SIG-M5 (cell line): ENCODE data around the gene CTNNA2.

Source experiments
- DNase-seq: peaks from one replicate; lab custom pipeline; 2025; lab: John Stamatoyannopoulos, UW

The CTNNA2 gene

DNA sequence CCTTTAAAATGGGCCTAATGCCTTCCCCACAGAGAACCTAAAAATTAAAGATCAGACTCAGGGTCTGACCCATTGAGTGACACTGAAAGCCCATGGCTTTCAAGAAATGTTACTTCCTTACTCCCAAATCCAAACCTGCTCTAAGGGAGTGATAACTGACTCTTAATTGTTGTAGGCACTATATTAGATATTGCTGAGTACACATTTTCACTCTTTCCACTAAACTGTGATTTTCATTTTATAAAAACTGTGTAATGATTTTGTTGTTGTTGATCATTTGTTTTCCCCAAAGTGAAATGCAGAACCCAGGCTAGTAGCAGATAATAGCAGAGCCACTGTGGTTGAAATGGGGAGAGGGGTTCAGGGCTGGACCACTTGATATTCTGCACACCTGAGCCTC lies 704.6 kb downstream of the CTNNA2 start:
- DNase-seq: no peak

- no peak for DNase-seq
These were observed 709.8 kb downstream of the CTNNA2 start for GRCh38 chr2:80222644-80223043.

- no peak for DNase-seq
These were observed 718.6 kb downstream of the CTNNA2 start for GRCh38 chr2:80231421-80231820.

GRCh38 chr2:80233333-80233732 lies 720.5 kb downstream of the CTNNA2 start:
- DNase-seq: no peak

GRCh38 chr2:80238692-80239469 lies 726.0 kb downstream of the CTNNA2 start:
- DNase-seq: no peak

DNA sequence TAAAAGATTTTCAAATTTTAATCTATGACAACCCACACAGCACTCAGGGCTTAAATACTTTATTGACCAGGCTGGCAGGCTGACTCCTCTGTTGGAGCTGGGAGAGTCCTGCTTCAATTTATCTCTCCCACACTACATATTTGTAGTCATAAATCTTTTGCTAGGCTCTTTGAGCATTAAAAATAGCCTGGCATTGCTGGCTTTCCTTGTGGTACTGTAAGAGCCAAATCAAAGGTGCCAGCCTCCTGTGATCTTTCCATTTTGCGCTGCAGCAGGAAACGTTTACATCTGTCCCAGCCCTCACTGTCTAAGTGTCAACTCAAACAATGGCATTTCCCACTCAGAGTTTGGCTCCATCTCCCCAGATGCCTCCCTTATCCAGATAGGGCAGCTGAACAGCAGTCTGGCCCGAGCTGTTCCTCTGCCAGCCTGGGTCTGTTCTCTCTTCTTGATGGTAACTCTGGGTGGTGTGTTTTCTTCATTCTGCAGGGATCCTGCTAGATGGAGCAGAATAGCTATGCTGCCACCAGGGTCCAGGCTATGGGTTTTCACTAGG lies 729.6 kb downstream of the CTNNA2 start:
- DNase-seq: no peak

DNA sequence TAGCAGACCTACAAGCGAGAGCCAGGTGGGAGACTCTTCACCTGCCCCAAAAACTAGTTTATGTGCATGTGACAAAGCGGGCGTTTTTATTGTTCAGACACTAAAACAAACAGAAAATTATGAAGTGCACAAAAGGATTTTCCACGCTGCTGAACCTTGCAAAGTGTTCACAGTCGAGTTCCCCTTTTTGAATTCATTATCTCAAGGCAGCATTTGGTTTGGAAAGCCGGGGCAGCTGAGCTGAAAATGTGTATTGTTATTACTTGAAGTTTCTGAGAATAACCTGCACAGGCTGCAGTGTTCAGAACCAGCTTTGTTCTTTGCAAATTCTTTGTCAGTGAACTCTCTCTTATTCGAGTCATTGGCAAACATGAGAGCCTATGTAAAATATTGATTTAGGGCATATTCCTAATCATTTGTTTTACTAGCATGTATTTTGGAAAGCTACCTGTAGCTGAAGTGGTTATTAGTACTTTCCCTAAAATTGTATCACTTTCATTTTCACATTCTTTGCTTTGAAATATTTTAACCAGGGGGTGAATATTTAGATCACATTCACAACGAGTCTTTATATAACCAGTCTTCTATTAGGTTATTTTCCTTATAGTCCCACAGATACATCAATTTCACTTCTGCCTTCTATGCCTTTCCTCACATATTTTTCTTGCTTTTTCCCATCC lies 732.2 kb downstream of the CTNNA2 start:
- no peak for DNase-seq

GRCh38 chr2:80246534-80246933 lies 733.7 kb downstream of the CTNNA2 start:
- no peak for DNase-seq

- no peak for DNase-seq
These were observed 734.5 kb downstream of the CTNNA2 start for GRCh38 chr2:80247339-80247738.

- DNase-seq: no peak
These were observed 735.3 kb downstream of the CTNNA2 start for GRCh38 chr2:80248146-80248545.

GRCh38 chr2:80252294-80252986 lies 739.6 kb downstream of the CTNNA2 start:
- no peak for DNase-seq

DNA sequence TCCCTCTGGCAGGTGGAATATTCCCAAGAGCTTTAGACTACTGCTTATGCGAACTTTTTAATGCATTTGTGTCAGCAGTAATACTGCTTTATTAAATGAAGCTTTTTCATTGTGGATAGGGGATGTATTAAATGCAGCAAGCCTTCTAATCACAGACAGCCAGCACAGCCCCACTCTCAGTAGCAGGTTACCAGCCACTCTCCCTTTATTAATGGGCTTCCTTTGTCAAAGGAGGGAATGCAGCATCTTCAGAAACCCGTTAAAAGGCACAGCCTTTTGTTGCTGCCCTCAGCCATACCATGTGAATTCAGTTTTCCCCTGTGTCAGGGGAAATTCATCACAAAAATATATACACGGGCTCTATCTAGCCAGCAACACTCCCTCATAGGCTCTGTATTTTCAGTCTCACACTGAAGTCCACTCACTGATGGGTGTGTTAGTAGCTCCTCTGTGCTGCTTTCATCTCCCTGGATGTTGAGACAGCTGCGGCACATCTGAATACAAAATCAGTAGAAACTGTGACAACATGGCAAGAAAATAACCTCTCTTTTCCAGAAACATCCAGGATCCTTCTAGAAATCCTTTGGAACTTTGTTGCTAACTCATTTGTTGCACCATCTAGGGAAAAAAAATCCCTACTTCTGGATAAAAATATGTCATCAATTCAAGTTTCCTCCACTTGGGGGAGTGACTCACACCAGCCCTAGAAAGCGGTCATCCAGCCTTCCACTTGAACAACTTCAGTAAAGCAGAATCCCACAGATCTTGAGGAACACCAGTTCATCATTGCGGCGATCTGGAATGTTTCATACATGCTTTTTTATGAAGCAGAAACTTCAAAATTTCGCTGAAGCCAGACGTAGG lies 743.3 kb downstream of the CTNNA2 start:
- DNase-seq: no peak

DNA sequence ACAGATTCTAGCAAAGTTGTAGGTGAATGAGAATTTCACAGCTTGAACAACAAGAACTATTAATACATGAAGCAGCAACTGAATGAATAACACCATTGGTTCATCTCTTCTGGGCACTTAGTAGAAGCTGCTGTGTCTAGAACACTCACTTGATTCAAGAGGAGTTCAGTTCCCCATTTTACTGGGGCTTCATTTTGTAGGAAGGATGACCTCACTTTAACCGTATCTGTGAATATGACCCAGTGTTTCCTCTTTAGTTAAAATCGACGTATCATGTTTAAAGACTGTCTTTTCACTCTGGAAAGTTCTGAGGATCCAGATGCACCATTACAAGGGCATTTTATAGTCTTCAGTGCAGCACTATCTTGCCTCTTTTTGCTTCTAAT lies 743.9 kb downstream of the CTNNA2 start:
- DNase-seq: no peak

DNA sequence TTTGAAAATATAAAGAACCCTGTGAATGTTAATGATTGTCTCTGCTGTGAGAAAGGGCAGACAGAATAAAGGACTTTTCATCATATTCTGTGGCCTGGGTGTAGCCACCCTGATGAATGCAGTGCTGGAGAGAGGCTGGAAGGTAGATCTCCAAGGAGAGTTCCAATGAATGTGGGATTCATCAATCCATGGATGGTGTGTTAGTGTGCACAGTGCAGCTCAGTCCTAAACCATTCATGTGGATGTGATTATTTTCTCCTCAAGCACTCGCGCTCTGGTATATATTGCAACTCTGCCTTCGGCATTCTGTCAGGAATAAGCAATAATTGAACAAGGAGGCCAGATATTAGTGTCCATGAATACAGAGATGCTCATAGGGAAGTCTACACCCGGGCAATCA lies 744.6 kb downstream of the CTNNA2 start:
- DNase-seq: no peak

GRCh38 chr2:80258341-80258740 lies 745.5 kb downstream of the CTNNA2 start:
- DNase-seq: no peak

GRCh38 chr2:80258793-80259192 lies 745.9 kb downstream of the CTNNA2 start:
- DNase-seq: no peak

GRCh38 chr2:80259292-80259691 lies 746.4 kb downstream of the CTNNA2 start:
- no peak for DNase-seq

- no peak for DNase-seq
These were observed 753.4 kb downstream of the CTNNA2 start for GRCh38 chr2:80266231-80266630.

DNA sequence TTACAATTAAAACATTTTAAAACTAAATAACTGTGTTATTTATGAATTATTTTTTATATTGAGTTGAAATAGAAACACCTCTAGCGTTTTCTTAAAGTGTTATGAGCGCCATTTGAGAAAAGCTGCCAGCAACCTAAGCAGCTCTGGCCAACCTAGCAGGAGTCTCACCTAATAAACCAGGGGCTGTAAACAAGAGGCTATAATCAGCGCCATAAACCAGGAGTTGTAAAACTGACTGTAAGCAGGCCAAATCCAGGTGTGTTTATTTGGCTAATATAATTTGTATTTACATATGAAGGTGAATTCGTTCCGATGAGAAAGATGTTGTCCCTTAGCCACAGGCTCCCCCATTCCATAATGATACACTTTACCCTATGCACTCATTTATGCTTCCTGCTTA lies 757.0 kb downstream of the CTNNA2 start:
- DNase-seq: no peak

DNA sequence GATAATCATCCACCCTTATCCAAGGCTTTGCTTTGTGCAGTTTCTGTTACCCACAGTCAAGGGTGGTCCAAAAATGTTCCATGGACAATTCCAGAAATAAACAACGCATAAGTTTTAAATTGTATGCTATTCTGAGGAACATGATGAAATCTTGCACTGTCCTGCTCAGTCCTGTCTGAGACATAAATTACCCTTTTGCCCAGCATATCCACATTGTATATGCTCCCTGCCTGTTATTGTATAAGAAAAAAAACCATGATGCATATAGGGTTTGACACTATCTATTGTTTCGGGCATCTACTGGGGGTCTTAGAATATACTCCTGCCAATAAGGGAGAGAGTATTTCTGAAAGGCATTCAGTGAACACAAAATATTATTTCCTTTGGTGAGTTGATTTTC lies 767.7 kb downstream of the CTNNA2 start:
- DNase-seq: no peak

GRCh38 chr2:80281049-80281448 lies 768.2 kb downstream of the CTNNA2 start:
- no peak for DNase-seq

DNA sequence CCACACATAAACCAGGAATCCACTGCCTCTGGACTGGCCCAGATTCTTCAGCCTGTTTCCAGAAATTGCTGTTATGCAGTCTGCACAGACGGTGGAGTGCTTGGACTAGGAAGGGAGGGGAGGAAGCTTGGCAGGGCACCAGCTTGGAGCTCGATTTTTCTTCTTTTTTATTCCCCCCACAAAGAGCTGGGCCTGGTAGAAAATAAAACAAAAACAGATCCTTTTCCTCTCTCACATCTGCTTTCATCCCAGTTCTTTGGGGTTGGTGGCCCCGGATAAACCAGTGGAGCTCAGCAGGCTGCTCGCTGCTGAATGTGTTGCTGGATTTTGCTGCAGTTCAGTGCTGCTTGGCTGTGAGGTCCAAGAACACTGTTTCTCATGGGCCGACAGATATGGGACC lies 775.7 kb downstream of the CTNNA2 start:
- no peak for DNase-seq
